GM19238 (cell line): ENCODE data around the gene REL.
"Not testable (repeated sequence)": the region's sequence is repeated elsewhere in the genome, so short reads cannot be mapped to it uniquely, and the experiment has no call there.

ENCODE experiments used
- DNase-seq: peaks from one replicate; pipeline ENCODE4 v3.0.0; 2011; ENCODE audit warnings: low spot score; ENCODE audit not compliant: insufficient read length

REL gene

GRCh38 chr2:60867848-60868247, 13.5 kb upstream of the REL start:
- no peak for DNase-seq

DNA sequence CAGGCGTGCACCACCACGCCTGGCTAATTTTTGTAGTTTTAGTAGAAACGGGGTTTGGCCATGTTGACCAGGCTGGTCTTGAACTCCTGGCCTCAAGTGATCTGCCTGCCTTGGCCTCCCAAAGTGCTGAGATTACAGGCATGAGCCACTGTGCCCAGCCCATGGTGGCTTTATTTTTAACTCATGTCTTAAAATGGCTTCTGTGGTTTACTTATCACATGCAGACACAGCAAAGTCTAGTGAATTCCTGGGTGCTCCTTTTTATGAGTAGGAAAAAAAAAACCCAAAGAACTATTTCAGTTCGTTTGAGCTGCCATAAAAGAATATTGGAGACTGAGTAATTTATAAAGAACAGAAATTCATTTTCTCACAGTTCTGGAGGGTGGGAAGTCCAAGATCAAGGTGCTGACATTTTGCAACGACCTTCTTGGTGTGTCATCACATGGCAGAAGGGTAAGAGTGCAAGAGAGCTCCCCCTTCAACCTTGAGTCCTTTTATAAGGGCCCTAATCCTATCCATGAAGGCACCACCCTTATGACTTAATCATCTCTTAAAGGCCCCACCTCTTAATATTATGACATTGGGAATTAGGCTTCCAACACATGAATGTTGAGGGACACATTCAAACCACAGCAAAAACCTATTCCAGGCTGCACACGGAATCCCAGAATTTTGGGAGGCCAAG, 12.6 kb upstream of the REL start:
- DNase-seq, result no peak

- no peak for DNase-seq
Observed at GRCh38 chr2:60872510-60872928, 8.9 kb upstream of the REL start.

DNA sequence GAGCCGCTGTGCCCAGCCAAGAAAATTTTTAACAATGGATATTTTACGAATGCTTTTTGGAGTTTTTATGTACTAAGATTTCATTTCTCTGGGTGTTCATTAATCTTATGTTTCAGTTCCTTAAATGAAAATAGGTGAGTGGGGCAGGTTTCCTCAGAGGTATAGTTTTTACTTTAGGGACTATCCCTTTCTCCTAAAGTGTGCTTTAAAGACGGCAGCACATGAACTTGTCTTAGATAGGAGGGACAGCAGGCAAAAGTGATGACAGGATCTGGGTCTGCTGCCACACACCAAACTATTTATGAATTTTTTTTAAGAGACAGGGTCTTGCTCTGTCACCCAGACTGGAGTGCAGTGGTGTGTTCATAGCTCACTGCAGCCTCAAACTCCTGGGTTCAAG, 8.0 kb upstream of the REL start:
- DNase-seq, result peak; percentile 39

DNA sequence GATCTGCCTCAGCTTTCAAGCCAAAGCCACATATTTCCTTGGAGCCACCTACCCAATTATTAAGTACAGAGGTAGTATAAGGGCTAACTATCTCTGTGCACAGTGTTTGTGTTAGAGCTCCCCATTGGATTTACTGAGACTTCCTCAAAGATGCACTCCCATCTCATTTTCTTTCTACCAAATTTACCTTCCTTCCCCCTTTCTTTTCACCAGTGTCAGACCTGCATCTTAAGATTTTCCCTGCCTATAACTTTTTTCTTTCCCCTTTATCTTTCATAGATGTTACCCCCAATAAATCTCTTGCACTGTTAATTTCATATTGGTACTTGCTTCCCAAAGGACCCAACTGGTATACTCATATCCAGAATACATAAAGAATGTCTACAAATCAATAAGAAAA, 5.9 kb upstream of the REL start:
- no peak for DNase-seq

DNA sequence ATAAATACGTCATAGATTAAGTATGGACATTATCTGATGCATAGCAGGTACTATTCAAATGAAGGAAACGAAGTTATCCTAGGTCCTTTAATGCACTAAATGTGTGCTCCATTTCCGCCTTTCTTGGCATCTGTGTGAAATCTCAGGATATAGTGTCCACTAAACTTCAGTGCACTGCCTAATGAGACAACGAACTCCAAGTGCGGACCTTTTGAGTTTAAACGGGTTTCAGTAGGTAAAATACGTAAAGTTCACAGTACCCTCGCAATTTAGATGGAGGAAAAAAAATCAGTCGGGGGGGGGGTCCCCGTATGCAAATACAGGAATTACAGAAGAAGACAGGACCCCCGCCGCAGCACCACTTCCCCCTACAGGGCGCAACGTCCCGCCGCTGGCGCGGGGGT, 729 bp upstream of the REL start:
- no peak for DNase-seq

DNA sequence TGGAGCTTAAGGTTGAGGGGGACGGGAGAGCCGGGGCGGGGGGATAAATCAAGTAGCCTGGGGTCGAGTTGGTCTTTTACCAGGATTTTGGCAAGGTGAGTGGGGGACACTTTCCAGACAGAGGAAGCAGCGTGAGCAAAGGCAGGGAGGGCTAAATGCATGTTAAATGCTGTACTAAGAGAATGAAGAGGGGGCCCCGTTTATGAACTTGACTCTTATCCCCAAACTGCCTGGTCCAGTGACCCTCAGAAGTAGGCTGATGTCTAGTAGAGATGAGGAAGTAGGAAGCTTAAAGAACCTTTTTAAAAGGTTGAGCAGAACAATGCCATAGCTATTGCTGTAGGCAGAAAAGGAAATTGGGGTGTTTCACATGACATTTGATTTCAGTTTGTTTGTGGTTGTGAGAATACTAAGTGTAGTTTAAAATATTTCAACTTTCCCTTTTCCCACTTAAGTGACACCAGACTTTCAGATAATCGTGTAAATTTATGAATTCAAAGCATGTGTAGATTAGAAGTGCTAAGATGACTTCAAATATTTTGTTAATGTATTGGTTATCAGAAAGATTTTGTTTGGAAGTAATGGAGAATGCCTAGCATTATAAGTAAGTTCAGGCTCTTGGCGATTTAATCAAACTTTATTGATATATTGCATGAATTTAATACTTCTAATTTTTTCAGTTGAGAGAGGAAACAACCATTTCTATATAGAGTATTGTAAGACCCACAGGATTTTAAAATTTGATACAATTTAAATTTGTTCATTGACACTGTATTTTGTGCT, 1.8 kb downstream of the REL start:
- DNase-seq, result no peak

GRCh38 chr2:60883896-60884295, 2.5 kb downstream of the REL start:
- DNase-seq, result no peak

- DNase-seq, result no peak
Observed at GRCh38 chr2:60884800-60885199, 3.4 kb downstream of the REL start.

DNA sequence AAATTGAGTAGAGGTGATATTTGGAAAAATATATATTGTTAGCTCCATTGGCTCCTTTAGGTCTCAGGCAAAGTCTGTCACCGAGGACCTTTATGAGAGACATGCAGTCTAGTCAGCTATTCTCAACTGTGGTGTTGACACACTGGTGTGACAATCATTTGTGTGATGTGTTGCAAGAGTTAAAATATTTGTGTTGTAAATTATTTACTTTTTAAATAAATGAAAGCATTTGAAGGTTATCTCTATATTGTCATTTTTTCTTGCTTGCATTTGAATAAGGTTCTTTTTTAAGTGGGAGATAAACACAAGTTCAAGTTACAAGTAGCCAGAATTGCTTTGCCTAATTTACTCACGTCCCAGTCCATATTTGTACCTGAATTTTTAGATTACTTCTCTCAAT, 4.3 kb downstream of the REL start:
- DNase-seq, result no peak

GRCh38 chr2:60886991-60887390, 5.6 kb downstream of the REL start:
- no peak for DNase-seq

- DNase-seq, result no peak
Observed at GRCh38 chr2:60888853-60889252, 7.5 kb downstream of the REL start.

DNA sequence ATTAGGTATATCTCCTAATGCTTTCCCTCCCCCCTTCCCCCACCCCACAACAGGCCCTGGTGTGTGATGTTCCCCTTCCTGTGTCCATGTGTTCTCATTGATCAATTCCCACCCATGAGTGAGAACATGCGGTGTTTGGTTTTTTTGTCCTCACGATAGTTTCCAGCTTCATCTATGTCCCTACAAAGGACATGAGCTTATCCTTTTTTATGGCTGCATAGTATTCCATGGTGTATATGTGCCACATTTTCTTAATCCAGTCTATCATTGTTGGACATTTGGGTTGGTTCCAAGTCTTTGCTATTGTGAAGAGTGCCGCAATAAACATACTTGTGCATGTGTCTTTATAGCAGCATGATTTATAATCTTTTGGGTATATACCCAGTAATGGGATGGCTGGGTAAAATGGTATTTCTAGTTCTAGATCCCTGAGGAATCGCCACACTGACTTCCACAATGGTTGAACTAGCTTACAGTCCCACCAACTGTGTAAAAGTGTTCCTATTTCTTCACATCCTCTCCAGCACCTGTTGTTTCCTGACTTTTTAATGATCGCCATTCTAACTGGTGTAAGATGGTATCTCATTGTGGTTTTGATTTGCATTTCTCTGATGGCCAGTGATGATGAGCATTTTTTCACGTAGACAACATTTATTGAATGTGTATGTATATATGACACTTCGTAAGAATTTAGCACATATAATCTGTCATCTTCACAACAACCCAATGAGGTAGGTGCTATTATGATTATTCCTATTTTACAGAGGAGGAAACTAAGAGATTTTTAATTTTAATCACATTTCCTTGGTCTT, 8.4 kb downstream of the REL start:
- DNase-seq, result not testable (repeated sequence)

GRCh38 chr2:60890393-60890707, 9.0 kb downstream of the REL start:
- no peak for DNase-seq

DNA sequence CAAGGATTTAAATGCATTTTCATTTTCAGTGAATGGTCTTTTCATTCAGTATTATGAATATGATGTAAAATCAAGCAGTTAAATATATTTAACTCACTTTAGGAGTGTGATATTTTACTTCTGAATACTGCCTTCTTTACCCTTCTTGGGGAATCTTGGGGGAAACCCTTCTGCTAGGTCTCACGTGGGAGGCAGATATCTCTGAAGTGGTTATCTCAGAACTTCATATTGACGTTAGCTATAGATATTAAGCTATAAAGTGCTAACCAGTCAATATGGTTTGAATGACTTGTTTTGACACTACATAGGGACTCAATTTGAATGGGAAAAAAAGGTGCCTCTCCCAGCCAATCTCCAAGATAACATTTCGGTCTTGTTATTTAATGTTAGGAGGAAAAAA, 9.8 kb downstream of the REL start:
- no peak for DNase-seq

GRCh38 chr2:60898567-60898966, 17.2 kb downstream of the REL start:
- no peak for DNase-seq

GRCh38 chr2:60899230-60899891, 18.0 kb downstream of the REL start:
- DNase-seq, result no peak

GRCh38 chr2:60899892-60900249, 18.5 kb downstream of the REL start:
- no peak for DNase-seq

- DNase-seq, result not testable (repeated sequence)
Observed at GRCh38 chr2:60901296-60901695, 19.9 kb downstream of the REL start.

DNA sequence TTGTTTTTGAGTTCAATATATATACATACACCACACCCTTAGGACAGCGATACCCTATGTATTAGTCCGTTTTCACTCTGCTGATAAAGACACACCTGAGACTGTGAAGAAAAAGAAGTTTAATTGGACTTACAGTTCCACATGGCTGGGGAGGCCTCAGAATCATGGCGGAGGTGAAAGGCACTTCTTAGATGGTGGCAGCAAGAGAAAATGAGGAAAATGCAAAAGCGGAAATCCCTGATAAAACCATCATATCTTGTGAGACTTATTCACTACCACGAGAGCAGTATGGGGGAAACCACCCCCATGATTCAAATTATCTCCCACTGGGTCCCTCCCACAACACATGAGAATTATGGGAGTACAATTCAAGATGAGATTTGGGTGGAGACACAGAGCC, 24.5 kb downstream of the REL start:
- not testable (repeated sequence) for DNase-seq

GRCh38 chr2:60906395-60906794, 25.0 kb downstream of the REL start:
- no peak for DNase-seq

- no peak for DNase-seq
Observed at GRCh38 chr2:60907329-60907728, 26.0 kb downstream of the REL start.
